ENCODE data around the gene RAD51B.

GRCh38 chr14:68367536-68367935, 548.0 kb downstream of the RAD51B start:
- no peak for TF ChIP-seq POLR2A (IDR thresholded peaks at IDR 0.05)
- TF ChIP-seq CTCF (IDR thresholded peaks at IDR 0.05), result no peak
